ENCODE results near the gene CSNK1A1L.

CSNK1A1L gene

GRCh38 chr13:37105251-37105714 is at the start of gene CSNK1A1L:
CSNK1A1L (minus strand) TSS chr13:37105664; CDS start chr13:37105256, 408 bp downstream.
- H3K9me3 ChIP-seq (ENCODE audit: low read length), result no peaks in the 10 kb centered on the region
- H3K4me3 ChIP-seq (ENCODE audit: low read length), result no peak within 1 kb of the TSS
- H3K4me1 ChIP-seq (ENCODE audit: insufficient read depth, low read length), result peaks cover 33% of the 10 kb centered on the region
- no peaks in the 10 kb centered on the region for H3K36me3 ChIP-seq (ENCODE audit: insufficient read depth, low read length)
- H3K27me3 ChIP-seq (ENCODE audit: insufficient read depth, low read length), result no peaks in the 10 kb centered on the region
- H2AFZ ChIP-seq (ENCODE audit: low read depth, low read length), result peak within 1 kb of the TSS; percentile 69

GRCh38 chr13:37149380-37149779 is 43.9 kb upstream of the CSNK1A1L start:
- Histone ChIP-seq H3K4me3 (ENCODE audit: low read length) (no peak overlapping the region), H3K36me3 (ENCODE audit: insufficient read depth, low read length) (no peaks in the 10 kb centered on the region), H3K9me3 (ENCODE audit: low read length) (no peaks in the 10 kb centered on the region), H3K27me3 (ENCODE audit: insufficient read depth, low read length) (no peaks in the 10 kb centered on the region), H2AFZ (ENCODE audit: low read depth, low read length) (no peak overlapping the region), H3K4me1 (ENCODE audit: insufficient read depth, low read length) (no peaks in the 10 kb centered on the region)

- no peaks in the 10 kb centered on the region for H3K9me3 ChIP-seq (ENCODE audit: low read length)
- H3K4me3 ChIP-seq (ENCODE audit: low read length), result no peak overlapping the region
- no peaks in the 10 kb centered on the region for H3K27me3 ChIP-seq (ENCODE audit: insufficient read depth, low read length)
- H2AFZ ChIP-seq (ENCODE audit: low read depth, low read length), result no peak overlapping the region
- H3K4me1 ChIP-seq (ENCODE audit: insufficient read depth, low read length), result no peaks in the 10 kb centered on the region
- no peaks in the 10 kb centered on the region for H3K36me3 ChIP-seq (ENCODE audit: insufficient read depth, low read length)
Observed at GRCh38 chr13:37148501-37148900, 43.0 kb upstream of the CSNK1A1L start.

GRCh38 chr13:37144661-37145060 is 39.2 kb upstream of the CSNK1A1L start:
- no peaks in the 10 kb centered on the region for H3K9me3 ChIP-seq (ENCODE audit: low read length)
- no peaks in the 10 kb centered on the region for H3K4me1 ChIP-seq (ENCODE audit: insufficient read depth, low read length)
- H3K4me3 ChIP-seq (ENCODE audit: low read length), result no peak overlapping the region
- no peaks in the 10 kb centered on the region for H3K27me3 ChIP-seq (ENCODE audit: insufficient read depth, low read length)
- H3K36me3 ChIP-seq (ENCODE audit: insufficient read depth, low read length), result no peaks in the 10 kb centered on the region
- H2AFZ ChIP-seq (ENCODE audit: low read depth, low read length), result no peak overlapping the region

- Histone ChIP-seq H3K4me1 (ENCODE audit: insufficient read depth, low read length) (no peaks in the 10 kb centered on the region), H3K27me3 (ENCODE audit: insufficient read depth, low read length) (no peaks in the 10 kb centered on the region), H3K36me3 (ENCODE audit: insufficient read depth, low read length) (no peaks in the 10 kb centered on the region), H2AFZ (ENCODE audit: low read depth, low read length) (no peak overlapping the region), H3K9me3 (ENCODE audit: low read length) (no peaks in the 10 kb centered on the region), H3K4me3 (ENCODE audit: low read length) (no peak overlapping the region)
Observed at GRCh38 chr13:37143911-37144310, 38.4 kb upstream of the CSNK1A1L start.

GRCh38 chr13:37142877-37143276 is 37.4 kb upstream of the CSNK1A1L start:
- Histone ChIP-seq H3K4me1 (ENCODE audit: insufficient read depth, low read length) (no peaks in the 10 kb centered on the region), H3K9me3 (ENCODE audit: low read length) (no peaks in the 10 kb centered on the region), H2AFZ (ENCODE audit: low read depth, low read length) (no peak overlapping the region), H3K36me3 (ENCODE audit: insufficient read depth, low read length) (no peaks in the 10 kb centered on the region), H3K27me3 (ENCODE audit: insufficient read depth, low read length) (no peaks in the 10 kb centered on the region), H3K4me3 (ENCODE audit: low read length) (no peak overlapping the region)

- no peaks in the 10 kb centered on the region for H3K4me1 ChIP-seq (ENCODE audit: insufficient read depth, low read length)
- no peaks in the 10 kb centered on the region for H3K9me3 ChIP-seq (ENCODE audit: low read length)
- H3K4me3 ChIP-seq (ENCODE audit: low read length), result no peak overlapping the region
- H3K27me3 ChIP-seq (ENCODE audit: insufficient read depth, low read length), result no peaks in the 10 kb centered on the region
- H2AFZ ChIP-seq (ENCODE audit: low read depth, low read length), result no peak overlapping the region
- H3K36me3 ChIP-seq (ENCODE audit: insufficient read depth, low read length), result no peaks in the 10 kb centered on the region
Observed at GRCh38 chr13:37141011-37141410, 35.5 kb upstream of the CSNK1A1L start.

GRCh38 chr13:37139356-37139755 is 33.9 kb upstream of the CSNK1A1L start:
- no peaks in the 10 kb centered on the region for H3K27me3 ChIP-seq (ENCODE audit: insufficient read depth, low read length)
- H3K4me3 ChIP-seq (ENCODE audit: low read length), result no peak overlapping the region
- no peaks in the 10 kb centered on the region for H3K36me3 ChIP-seq (ENCODE audit: insufficient read depth, low read length)
- H3K4me1 ChIP-seq (ENCODE audit: insufficient read depth, low read length), result no peaks in the 10 kb centered on the region
- no peak overlapping the region for H2AFZ ChIP-seq (ENCODE audit: low read depth, low read length)
- H3K9me3 ChIP-seq (ENCODE audit: low read length), result no peaks in the 10 kb centered on the region

GRCh38 chr13:37138926-37139325 is 33.5 kb upstream of the CSNK1A1L start:
- no peaks in the 10 kb centered on the region for H3K36me3 ChIP-seq (ENCODE audit: insufficient read depth, low read length)
- no peaks in the 10 kb centered on the region for H3K9me3 ChIP-seq (ENCODE audit: low read length)
- H3K4me3 ChIP-seq (ENCODE audit: low read length), result no peak overlapping the region
- no peaks in the 10 kb centered on the region for H3K27me3 ChIP-seq (ENCODE audit: insufficient read depth, low read length)
- no peaks in the 10 kb centered on the region for H3K4me1 ChIP-seq (ENCODE audit: insufficient read depth, low read length)
- no peak overlapping the region for H2AFZ ChIP-seq (ENCODE audit: low read depth, low read length)

- H3K4me3 ChIP-seq (ENCODE audit: low read length), result no peak overlapping the region
- H3K4me1 ChIP-seq (ENCODE audit: insufficient read depth, low read length), result no peaks in the 10 kb centered on the region
- no peaks in the 10 kb centered on the region for H3K36me3 ChIP-seq (ENCODE audit: insufficient read depth, low read length)
- no peaks in the 10 kb centered on the region for H3K9me3 ChIP-seq (ENCODE audit: low read length)
- no peaks in the 10 kb centered on the region for H3K27me3 ChIP-seq (ENCODE audit: insufficient read depth, low read length)
- no peak overlapping the region for H2AFZ ChIP-seq (ENCODE audit: low read depth, low read length)
Observed at GRCh38 chr13:37138169-37138568, 32.7 kb upstream of the CSNK1A1L start.

GRCh38 chr13:37136633-37137032 is 31.2 kb upstream of the CSNK1A1L start:
- no peaks in the 10 kb centered on the region for H3K36me3 ChIP-seq (ENCODE audit: insufficient read depth, low read length)
- no peak overlapping the region for H2AFZ ChIP-seq (ENCODE audit: low read depth, low read length)
- H3K4me3 ChIP-seq (ENCODE audit: low read length), result no peak overlapping the region
- H3K4me1 ChIP-seq (ENCODE audit: insufficient read depth, low read length), result no peaks in the 10 kb centered on the region
- no peaks in the 10 kb centered on the region for H3K9me3 ChIP-seq (ENCODE audit: low read length)
- no peaks in the 10 kb centered on the region for H3K27me3 ChIP-seq (ENCODE audit: insufficient read depth, low read length)

GRCh38 chr13:37136187-37136586 is 30.7 kb upstream of the CSNK1A1L start:
- no peak overlapping the region for H3K4me3 ChIP-seq (ENCODE audit: low read length)
- no peaks in the 10 kb centered on the region for H3K27me3 ChIP-seq (ENCODE audit: insufficient read depth, low read length)
- no peaks in the 10 kb centered on the region for H3K36me3 ChIP-seq (ENCODE audit: insufficient read depth, low read length)
- H3K4me1 ChIP-seq (ENCODE audit: insufficient read depth, low read length), result no peaks in the 10 kb centered on the region
- no peak overlapping the region for H2AFZ ChIP-seq (ENCODE audit: low read depth, low read length)
- no peaks in the 10 kb centered on the region for H3K9me3 ChIP-seq (ENCODE audit: low read length)

- Histone ChIP-seq H3K4me1 (ENCODE audit: insufficient read depth, low read length) (peaks cover 3% of the 10 kb centered on the region), H3K4me3 (ENCODE audit: low read length) (no peak overlapping the region), H3K36me3 (ENCODE audit: insufficient read depth, low read length) (no peaks in the 10 kb centered on the region), H3K27me3 (ENCODE audit: insufficient read depth, low read length) (no peaks in the 10 kb centered on the region), H3K9me3 (ENCODE audit: low read length) (no peaks in the 10 kb centered on the region), H2AFZ (ENCODE audit: low read depth, low read length) (no peak overlapping the region)
Observed at GRCh38 chr13:37134411-37135041, 29.1 kb upstream of the CSNK1A1L start.

GRCh38 chr13:37132211-37132610 is 26.7 kb upstream of the CSNK1A1L start:
- Histone ChIP-seq H2AFZ (ENCODE audit: low read depth, low read length) (no peak overlapping the region), H3K4me1 (ENCODE audit: insufficient read depth, low read length) (peaks cover 3% of the 10 kb centered on the region), H3K27me3 (ENCODE audit: insufficient read depth, low read length) (no peaks in the 10 kb centered on the region), H3K9me3 (ENCODE audit: low read length) (no peaks in the 10 kb centered on the region), H3K36me3 (ENCODE audit: insufficient read depth, low read length) (no peaks in the 10 kb centered on the region), H3K4me3 (ENCODE audit: low read length) (no peak overlapping the region)

Measured in neuron (in vitro differentiated cells).